Stimulated activated CD4-positive, alpha-beta T cell treated with anti-CD3 and anti-CD28 coated beads, Interleukin-1b, Interleukin-23, amount 100 ng/mL, for 48 hours (primary cell): Measurements from ENCODE around the gene NRG4.
"Not testable (repeated sequence)": the region's sequence is repeated elsewhere in the genome, so short reads cannot be mapped to it uniquely, and the experiment has no call there.

Experiments used
- DNase-seq: peaks from one replicate; pipeline ENCODE4 v3.0.0-alpha.2; 2020

Gene NRG4

DNA sequence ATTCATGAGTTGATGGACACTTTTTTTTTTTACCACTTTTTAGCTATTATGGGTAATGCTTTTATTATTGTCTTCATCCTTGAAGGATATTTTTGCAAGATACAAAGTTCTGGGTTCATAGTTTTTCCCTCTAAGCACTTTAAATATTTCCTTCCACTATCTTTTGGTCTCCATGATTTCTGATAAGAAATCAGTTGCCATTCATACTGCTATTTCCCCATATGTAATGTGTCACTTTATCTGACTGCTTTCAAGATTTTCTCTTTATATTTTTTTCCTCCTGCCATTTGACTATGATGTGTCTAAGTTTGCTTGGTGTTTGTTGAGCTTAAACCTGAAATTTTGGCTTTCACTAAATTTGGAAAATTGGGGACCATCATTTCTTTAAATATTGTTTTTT, 19.3 kb downstream of the NRG4 start:
- no peak for DNase-seq

DNA sequence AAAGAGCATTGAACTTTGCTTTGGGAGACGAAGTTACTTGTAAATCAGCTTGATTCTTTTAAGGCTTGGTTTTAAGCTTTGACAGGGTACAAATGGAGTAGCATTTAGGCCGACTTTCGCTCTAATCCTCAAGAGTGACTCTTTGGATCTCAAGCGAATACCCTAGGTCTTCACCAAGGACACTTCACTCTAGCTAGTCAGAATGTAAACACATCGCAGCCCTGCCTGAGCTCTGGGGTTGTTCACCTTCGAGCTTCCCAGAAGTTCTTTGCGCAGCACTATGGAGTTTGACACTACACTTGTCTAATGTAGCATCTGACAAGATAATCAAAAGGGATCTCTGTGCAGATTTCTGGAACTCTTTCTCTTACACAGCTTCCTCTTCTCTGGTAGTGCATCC, 22.3 kb downstream of the NRG4 start:
- no peak for DNase-seq

DNA sequence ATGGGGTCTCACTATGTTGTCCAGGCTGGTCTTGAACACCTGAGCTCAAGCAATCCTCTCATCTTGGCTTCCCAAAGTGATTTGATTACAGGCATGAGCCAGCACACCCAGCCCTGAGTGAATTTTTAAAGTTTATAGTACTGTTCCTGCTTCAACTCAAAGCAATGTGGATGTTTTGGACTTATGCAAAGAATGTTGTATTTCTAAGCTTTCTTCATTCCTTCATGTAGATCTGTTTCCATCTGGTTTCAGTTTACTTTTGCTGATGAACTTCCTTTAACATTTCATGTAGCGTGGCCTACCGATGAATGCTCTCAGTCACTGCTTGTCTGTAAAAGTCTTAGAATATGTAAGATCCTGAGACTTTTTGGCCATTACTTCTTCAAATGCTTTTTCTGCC, 23.2 kb downstream of the NRG4 start:
- DNase-seq, result no peak

DNA sequence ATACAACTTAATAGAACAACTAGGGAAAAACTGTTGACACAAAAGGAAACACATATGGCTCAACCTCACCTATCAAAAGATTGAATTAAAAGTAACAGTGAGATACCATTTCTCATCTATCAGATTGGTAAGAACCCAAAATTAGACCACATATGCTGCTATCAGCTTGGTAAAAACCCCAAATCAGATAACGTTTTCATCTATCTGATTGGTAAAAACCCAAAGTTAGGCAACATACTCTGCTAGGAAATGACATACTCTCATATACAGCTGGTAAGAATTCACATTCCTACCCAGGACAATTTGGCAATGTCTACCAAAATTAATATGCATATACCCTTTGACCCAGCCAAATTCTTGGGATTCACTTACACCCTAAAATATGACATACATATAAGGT, 26.3 kb downstream of the NRG4 start:
- DNase-seq, result no peak

DNA sequence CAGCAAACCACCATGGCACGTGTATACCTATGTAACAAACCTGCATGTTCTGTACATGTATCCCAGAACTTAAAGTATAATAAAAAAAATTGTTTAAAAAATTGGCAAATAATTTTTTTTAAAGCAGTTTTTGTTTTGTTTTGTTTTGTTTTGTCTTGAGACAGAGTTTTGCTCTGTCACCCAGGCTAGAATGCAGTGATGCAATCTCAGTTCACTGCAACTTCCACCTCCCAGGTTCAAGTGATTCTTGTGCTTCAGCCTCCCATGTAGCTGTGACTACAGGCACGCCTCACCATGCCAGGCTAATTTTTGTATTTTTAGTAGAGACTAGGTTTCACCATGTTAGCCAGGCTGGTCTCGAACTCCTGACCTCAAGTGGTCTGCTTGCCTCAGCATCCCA, 27.5 kb downstream of the NRG4 start:
- not testable (repeated sequence) for DNase-seq

DNA sequence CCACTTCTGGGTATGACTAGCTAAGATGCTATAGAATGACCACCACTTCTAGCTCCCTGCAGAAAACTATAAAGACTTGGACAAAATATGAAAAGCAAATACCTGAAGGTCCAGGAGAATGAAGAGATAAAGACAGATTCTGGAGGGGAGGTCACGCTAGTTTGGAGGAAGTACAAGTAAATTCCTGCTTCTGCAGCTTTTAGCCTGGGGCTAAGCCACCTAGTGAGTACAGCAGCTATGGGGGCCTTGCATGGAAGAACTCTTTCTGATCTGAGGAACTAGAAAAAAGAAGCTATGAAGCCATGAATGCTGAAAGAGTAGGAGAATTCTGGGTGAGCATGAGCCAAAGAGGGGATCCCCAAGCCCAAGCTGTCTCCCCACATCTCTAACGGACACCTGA, 29.8 kb downstream of the NRG4 start:
- DNase-seq, result no peak

DNA sequence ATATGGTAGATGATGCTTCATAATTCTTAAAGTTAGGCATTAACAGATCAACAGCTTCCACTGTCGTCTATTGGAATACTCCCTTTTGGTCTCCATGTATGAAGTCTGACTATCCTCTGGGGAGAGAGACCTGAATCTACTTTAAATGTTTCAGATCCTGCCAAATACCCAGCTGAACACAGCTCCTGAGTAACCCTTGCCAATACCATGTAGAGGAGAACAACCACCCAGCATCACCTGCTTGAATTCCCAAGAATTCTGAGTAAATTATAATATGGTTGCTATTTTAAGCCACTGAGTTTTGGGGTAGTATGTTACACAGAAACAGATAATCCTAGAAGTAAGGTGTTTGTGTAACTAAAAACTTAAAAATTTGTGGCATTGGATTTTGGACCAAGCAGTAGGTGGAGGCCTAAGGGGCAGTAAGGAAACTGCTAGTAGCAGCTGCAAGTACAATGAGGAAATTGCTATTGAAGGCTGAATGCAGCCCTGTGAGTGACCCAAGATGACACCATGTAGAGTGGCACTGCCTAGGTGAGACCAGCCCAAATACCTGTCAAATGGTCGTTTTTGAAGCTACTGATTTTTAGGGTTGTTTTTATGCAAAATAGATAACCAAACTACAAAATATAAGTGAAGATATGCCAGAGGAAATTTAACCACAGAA, 30.9 kb downstream of the NRG4 start:
- no peak for DNase-seq

DNA sequence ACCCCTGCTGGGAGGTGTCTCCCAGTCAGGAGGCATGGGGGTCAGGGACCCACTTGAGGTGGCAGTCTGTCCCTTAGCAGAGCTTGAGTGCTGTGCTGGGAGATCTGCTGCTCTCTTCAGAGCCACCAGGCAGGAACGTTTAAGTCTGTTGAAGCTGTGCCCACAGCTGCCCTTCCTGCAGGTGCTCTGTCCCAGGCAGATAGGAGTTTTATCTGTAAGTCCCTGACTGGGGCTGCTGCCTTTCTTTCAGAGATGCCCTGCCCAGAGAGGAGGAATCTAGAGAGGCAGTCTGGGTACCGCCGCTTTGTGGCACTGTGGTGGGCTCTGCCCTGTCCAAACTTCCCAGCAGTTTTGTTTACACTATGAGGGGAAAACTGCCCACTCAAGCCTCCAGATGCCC, 35.5 kb downstream of the NRG4 start:
- not testable (repeated sequence) for DNase-seq

DNA sequence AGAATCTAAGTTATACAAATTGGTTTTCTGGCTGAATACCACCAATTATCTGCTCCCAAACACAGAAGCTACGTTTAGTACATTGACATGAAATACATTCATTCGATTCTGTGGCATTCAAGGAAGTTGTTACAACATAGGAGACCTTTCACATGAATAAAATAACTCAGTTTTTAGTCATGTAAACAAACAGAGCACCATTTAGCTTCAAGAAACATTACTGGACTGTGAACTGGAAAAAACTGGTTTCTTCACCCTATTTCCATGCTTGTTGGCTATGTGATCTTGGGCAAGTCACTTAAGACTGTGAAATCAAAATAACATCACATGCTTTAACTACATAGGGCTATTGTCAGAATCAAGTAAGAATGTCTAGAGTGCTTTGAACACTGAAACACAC, 46.2 kb downstream of the NRG4 start:
- no peak for DNase-seq

DNA sequence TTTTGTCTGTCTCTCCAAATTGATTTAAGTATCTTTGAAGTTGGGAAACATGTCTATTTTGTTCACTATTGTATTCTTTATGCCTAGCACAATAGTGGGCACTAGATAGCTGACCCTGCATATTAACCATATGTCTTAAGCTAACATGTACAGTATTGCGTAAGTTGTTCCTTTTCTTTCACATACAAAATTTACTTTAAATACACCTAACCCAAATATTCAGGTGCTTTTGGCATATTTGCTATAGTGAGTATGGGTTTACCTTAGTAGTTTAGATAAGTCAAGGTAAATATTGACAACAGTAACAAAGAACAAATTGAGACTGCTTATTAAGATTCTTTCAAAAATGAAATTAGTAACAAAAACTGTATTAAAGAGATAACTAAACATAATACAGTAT, 50.9 kb downstream of the NRG4 start:
- no peak for DNase-seq

DNA sequence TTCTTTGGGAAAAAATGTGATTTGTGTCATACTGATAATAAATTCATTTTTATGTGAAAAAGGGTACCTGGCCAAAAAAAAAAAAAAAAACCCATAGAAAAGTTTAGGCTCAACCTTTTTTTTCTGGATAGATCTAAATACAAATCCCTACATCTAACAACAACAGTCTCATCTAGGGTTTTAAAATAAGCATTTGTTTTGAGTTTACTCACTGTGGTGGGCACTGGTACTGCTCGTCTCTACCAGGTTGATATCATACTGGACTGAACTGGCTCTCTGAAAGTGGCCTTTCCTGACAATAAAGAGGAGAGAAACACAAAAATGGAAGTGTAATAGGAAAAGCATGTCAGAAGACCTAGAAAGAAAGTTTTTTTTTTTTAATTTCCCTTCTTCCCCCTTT, 56.5 kb downstream of the NRG4 start:
- DNase-seq, result no peak

DNA sequence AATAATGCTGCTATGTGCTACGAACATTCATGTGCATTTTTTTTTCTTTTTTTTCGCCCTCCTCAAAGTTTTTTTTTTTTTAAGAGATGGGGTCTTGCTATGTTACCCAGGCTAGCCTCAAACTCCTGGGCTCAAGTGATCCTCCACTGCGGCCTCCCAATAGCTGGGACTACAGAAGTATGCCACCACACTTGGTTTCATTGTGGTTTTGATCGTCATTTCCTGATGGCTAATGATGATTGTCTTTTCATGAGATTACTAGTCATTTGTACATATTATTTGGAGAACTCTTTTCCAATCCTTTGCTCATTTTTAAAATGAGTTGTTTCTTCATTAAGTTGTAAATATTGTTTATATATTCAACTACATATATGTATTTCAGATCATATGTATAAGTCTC, 59.7 kb downstream of the NRG4 start:
- DNase-seq, result no peak

DNA sequence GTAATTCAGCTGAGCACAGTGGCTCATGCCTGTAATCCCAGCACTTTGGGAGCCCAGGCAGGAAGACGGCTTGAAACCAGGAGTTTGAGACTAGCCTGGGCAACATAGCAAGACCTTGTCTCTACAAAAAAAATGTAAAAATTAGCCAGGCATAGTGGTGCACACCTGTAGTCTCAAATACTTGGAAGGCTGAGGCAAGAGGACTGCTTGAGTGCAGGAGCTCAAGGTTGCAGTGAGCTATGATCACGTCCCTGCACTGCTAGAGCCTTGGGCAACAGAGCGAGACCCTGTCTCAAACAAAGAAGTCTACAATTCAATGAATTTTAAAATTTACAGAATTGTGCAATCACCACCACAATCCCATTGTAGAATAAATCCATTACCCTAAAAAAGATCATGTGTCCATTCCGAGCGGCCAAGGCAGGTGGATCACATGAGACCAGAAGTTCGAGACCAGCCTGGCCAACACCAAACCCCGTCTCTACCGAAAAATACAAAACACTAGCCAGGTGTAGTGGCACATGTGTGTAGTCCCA, 63.4 kb downstream of the NRG4 start:
- no peak for DNase-seq

DNA sequence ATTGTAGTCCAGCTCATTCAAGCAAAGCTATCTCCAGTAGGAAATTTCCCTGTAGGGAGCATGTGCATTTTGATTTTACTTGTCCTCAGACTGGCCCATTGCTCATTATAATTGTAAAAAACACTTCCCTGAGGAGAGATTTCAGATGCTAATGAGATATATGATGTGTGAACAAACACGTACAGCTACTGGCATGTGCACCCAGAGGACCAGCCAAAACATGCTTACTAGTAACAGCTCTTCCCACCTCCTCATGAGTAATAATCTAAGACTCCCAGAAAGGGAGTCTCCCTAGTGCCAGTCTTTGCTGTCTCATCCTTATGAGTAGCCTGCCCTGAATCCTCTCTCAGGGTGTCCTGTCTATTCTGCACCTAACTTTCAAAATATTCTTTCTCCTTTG, 65.1 kb downstream of the NRG4 start:
- no peak for DNase-seq

DNA sequence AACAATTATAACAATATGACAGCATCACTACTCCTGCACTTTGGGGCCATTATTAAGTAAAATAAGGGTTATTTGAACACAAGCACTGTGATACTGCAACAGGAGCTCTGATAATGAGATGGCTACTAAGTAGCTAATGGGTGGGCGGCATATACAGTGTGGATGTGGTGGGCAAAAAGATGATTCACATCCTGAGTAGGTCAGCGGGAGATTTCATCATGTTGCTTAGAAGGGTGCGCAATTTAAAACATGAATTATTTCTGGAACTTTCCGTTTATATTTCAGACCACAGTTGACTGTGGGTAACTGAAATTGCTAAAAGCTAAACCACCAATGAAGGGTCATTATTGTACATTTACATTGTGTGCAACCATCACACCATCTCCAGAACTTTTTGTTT, 66.3 kb downstream of the NRG4 start:
- no peak for DNase-seq

DNA sequence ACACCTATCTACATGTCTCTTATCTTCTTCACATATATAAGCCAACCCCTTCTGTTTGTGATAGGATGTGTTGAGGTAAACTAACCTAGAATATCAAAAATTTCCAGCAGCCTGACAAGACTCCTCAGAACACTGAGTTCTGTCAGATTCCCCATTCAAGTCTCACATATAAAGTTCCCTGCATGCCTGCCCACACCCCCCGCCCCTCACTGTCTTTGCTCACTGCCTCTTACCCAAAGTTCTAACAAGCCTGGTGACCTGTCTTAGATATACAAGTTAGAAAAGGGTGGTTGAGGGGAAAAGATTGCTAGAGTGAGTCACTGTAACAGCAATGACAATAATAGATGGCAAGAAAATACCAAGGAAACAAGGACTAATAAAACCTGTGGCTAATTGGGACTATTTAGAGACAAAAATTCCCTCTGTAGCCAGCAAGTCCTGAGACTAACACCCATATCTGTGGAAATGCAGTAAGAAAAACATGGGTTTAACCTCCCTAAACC, 68.5 kb downstream of the NRG4 start:
- no peak for DNase-seq

DNA sequence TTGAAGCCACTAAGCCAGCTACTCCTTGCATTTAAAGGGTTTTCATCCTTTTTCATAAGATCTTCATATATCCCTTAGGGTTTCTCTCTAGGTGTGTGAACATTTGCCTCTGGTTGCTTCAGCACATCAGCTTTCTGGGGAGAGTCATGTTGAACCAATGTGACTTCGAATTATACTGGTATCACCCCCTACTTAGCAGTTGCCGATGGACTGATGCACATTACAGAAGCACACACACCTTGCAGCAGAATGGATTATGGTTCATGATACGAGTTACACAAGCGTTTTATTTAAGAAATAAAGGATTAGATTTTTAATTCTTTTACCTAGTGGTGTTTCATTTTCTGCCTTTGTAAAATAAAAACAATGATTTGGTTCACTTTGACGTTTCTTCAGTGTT, 69.0 kb downstream of the NRG4 start:
- DNase-seq, result no peak

DNA sequence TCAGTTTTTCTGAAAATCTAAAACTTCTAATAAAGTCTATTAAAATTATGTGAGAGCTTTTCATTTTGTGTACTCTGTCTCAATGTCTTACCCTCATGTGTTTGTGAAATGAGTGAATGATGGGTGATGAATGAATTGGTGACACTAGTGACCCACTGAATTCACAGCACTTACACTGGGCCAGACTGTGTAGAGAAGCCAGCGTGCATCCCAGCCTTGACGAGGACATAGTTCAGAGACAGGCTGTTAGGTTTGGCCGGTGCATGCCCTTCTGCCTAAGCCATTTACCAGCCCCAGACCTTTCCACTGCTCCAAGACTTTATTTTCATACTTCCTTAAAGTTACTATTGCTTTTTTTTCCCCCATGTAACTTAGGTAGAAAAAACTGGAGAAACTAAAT, 69.8 kb downstream of the NRG4 start:
- DNase-seq, result no peak

DNA sequence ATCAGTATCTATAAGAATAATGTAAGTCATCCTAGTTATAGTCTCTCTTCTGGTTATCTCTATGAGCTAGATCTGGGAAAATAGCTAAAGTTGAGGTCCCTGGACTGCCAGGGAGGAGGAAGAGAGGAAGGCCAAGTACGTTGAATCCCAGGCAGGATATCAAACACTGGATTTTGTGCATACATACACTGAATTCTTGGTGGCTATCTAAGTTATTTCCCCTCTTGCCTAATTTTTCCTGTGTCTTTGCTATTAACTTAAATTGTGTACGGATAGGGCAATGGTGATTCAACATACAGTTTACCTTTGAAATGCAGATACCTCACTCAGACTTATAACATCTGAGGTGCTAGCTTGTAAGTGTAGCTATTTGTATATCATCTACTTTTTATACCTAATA, 81.4 kb downstream of the NRG4 start:
- no peak for DNase-seq

DNA sequence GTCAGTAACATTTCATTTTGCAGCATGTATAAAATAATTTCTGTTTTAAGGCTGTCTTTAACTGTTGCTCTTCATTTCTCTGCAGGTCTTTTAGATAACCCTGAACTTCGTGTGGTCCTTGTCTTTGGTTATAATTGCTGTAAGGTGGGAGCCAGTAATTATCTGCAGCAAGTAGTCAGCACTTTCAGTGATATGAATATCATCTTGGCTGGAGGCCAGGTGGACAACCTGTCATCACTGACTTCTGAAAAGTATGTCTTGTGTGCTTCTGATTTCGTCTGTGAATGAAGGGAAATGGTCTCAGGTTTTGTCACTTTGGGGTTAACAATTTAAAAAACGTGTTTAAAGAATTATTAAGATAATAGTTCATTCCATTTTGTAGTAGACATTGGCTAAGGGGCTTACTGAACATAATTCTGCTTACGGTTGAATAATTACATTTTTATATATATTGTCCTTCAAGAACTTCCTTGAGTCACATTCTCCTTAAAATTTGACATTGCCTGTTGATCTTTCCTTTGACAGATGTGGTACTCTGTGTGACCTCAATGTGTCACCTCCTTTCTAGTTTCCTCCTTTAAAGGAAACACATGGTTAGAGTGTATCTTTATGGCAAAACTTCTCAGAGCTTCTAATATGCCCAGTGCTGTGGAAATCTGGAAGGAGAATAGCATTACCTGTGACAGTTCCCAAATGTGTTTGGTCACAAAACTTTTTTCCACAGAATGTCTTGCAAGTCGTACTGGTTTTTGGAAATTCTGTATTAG, 82.2 kb downstream of the NRG4 start:
- no peak for DNase-seq

DNA sequence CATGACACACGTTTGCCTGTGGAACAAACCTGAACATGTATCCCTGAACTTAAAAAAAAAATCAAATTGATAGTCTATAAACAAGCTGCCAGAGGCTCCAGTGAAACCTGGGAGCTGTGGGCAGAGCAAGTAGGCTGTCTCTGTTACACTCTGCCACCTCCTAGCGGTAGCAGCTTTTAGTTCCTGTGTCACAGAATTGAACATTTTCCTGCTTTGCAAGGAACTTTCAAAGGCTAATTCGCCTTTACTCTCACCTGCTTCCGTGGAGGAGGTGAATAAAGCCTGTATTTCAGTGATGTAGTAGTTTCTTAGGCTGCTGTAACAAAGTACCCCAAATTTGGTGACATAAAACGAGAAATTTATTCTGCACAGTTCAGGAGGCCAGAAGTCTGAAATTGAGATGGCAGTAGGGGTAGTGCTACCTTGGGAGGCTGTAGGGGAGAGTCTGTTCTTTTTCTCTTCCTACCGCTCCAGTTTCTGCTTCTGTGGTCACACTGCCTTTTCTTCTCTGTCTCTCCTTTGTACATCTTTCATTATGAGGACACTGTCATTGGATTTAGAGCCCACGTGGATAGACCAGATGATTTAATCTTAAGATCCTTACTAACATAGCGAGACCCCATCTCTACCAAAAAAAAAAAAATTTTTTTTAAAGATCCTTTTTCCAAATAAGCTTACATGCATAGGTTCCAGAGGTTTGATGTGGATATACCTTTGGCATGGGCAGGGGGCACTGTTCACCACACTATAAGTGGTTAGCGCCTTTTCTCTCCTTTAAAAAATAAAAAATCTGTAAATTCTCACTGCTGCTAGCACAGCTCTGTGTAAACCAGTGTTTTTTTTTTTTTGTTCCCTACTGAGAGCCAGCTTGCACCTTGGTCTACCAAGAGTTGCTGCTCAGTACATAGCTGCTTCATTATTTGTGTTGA, 83.3 kb downstream of the NRG4 start:
- no peak for DNase-seq

DNA sequence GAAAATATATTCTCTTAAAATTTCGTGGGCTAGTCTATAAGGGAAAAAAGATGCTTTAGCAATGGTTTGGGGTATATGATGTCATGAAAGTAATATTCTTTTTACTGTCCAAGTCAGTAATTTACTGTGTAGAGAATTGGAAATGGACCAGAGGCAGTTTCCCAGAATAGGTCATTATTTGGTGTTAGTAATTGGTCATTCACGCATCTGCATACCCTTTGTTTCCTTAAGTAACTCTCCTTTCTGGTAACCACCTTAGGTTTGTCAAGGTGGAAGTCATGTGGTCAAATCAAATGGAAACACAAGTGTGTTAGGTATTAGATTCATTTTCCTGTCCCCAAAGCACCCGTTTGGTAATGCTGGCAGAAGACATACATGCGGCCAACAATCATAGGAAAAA, 84.6 kb downstream of the NRG4 start:
- no peak for DNase-seq

DNA sequence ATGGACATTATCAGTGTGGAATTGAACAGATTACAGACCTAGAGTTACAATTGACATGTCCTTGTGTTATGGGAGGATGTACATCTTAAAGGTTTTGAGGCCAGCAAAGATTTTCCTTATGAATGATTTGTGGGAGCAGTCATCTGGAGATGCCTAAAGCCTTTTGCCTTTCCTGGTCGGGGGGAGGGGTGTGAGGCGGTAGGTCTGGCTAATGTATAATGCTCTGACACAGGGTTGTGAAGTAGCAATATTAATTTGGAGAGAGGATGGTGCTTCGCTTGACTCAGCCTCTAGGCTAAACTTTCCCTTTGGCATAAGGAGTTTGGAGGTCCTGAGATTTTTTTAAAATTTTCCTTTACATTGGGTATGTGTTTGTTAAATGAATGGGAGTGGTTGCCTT, 85.3 kb downstream of the NRG4 start:
- no peak for DNase-seq
